Parathyroid adenoma (tissue), 2 donors: ENCODE data around the gene ADM.

ENCODE experiments used
- H2AFZ ChIP-seq: fragments of 300-600 bp; sonication (generic); one replicate; pipeline ENCODE4 v1.7.0; 2017; ENCODE audit warnings: antibody characterized with exemption, mild to moderate bottlenecking
- H3K27ac ChIP-seq: fragments of 300-600 bp; sonication (generic); one replicate; pipeline ENCODE4 v1.7.0; 2017
- H3K27me3 ChIP-seq: fragments of 300-600 bp; sonication (generic); one replicate; pipeline ENCODE4 v1.7.0; 2017; ENCODE audit warnings: low read length; ENCODE audit not compliant: control insufficient read depth, insufficient read depth
- H3K36me3 ChIP-seq: fragments of 300-600 bp; sonication (generic); one replicate; pipeline ENCODE4 v1.7.0; 2017; ENCODE audit warnings: low read length; ENCODE audit not compliant: control insufficient read depth, insufficient read depth
- H3K4me1 ChIP-seq: fragments of 300-600 bp; sonication (generic); one replicate; pipeline ENCODE4 v1.7.0; 2017; ENCODE audit warnings: control low read depth
- H3K4me2 ChIP-seq: fragments of 300-600 bp; sonication (generic); one replicate; pipeline ENCODE4 v1.7.0; 2017; ENCODE audit warnings: low read length
- H3K4me3 ChIP-seq: fragments of 300-600 bp; sonication (generic); one replicate; pipeline ENCODE4 v1.7.0; 2017; ENCODE audit warnings: low read depth, low read length
- H3K79me2 ChIP-seq: fragments of 300-600 bp; sonication (generic); one replicate; pipeline ENCODE4 v1.7.0; 2017; ENCODE audit warnings: control low read depth
- H3K9ac ChIP-seq: fragments of 300-600 bp; sonication (generic); one replicate; pipeline ENCODE4 v1.7.0; 2017; ENCODE audit warnings: mild to moderate bottlenecking
- H3K9me3 ChIP-seq: fragments of 300-600 bp; sonication (generic); one replicate; pipeline ENCODE4 v1.7.0; 2017; ENCODE audit warnings: low read length; ENCODE audit not compliant: control insufficient read depth
- TF ChIP-seq, protein P1 (sequence below): fragments of 300-600 bp; sonication (generic); IDR thresholded peaks from one replicate; pipeline ENCODE4 v1.7.0; 2017; ENCODE audit warnings: antibody characterized with exemption, mild to moderate bottlenecking
- donor health status: primary hyperparathyroidism.

The ADM gene

GRCh38 chr11:10294290-10294953 lies 10.5 kb upstream of the ADM start:
- Histone ChIP-seq H3K4me2 (peak overlapping the region; percentile 72), H3K36me3 (no peaks in the 10 kb centered on the region), H3K9me3 (no peaks in the 10 kb centered on the region), H2AFZ (peak overlapping the region; percentile 86), H3K9ac (peak overlapping the region; percentile 84), H3K4me3 (peak overlapping the region; percentile 70), H3K4me1 (peaks cover 2% of the 10 kb centered on the region), H3K79me2 (peaks cover 13% of the 10 kb centered on the region), H3K27me3 (no peaks in the 10 kb centered on the region), H3K27ac (peak overlapping the region; percentile 96)
- TF ChIP-seq, protein P1, sequence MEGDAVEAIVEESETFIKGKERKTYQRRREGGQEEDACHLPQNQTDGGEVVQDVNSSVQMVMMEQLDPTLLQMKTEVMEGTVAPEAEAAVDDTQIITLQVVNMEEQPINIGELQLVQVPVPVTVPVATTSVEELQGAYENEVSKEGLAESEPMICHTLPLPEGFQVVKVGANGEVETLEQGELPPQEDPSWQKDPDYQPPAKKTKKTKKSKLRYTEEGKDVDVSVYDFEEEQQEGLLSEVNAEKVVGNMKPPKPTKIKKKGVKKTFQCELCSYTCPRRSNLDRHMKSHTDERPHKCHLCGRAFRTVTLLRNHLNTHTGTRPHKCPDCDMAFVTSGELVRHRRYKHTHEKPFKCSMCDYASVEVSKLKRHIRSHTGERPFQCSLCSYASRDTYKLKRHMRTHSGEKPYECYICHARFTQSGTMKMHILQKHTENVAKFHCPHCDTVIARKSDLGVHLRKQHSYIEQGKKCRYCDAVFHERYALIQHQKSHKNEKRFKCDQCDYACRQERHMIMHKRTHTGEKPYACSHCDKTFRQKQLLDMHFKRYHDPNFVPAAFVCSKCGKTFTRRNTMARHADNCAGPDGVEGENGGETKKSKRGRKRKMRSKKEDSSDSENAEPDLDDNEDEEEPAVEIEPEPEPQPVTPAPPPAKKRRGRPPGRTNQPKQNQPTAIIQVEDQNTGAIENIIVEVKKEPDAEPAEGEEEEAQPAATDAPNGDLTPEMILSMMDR, result no peak

- Histone ChIP-seq H3K9me3 (no peaks in the 10 kb centered on the region), H3K9ac (no peak overlapping the region), H3K4me3 (peak overlapping the region; percentile 70), H2AFZ (peak overlapping the region; percentile 86), H3K27me3 (no peaks in the 10 kb centered on the region), H3K4me1 (peaks cover 2% of the 10 kb centered on the region), H3K27ac (peak overlapping the region; percentile 96), H3K4me2 (peak overlapping the region; percentile 72), H3K79me2 (peaks cover 9% of the 10 kb centered on the region), H3K36me3 (no peaks in the 10 kb centered on the region)
- TF ChIP-seq, protein P1, result no peak
These were observed 9.6 kb upstream of the ADM start for GRCh38 chr11:10295064-10295901.

DNA sequence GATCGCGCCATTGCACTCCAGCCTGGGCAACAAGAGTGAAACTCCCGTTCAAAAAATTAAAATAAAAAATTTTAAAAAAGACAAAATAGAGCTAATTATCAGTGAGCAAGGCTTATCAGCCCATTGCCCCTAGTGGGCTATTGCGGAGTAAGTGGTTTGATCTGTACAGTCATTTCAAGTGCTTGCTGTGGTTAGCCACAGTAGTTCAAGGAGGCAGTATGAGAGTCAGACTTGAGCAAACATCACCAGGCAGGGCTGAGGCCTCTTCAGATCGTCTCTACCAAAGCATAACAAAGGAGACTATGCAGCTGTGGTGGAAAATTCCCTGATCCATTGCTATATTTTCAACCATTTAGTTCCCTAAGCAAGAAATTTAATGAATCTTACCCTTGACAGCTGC lies 6.5 kb upstream of the ADM start:
- Histone ChIP-seq H3K9ac (no peak overlapping the region), H3K27me3 (no peaks in the 10 kb centered on the region), H3K79me2 (no peaks in the 10 kb centered on the region), H3K4me3 (no peak overlapping the region), H3K9me3 (no peaks in the 10 kb centered on the region), H3K36me3 (no peaks in the 10 kb centered on the region), H3K4me2 (no peak overlapping the region), H2AFZ (no peak overlapping the region), H3K4me1 (peaks cover 2% of the 10 kb centered on the region), H3K27ac (no peak overlapping the region)
- TF ChIP-seq, protein P1, result no peak

DNA sequence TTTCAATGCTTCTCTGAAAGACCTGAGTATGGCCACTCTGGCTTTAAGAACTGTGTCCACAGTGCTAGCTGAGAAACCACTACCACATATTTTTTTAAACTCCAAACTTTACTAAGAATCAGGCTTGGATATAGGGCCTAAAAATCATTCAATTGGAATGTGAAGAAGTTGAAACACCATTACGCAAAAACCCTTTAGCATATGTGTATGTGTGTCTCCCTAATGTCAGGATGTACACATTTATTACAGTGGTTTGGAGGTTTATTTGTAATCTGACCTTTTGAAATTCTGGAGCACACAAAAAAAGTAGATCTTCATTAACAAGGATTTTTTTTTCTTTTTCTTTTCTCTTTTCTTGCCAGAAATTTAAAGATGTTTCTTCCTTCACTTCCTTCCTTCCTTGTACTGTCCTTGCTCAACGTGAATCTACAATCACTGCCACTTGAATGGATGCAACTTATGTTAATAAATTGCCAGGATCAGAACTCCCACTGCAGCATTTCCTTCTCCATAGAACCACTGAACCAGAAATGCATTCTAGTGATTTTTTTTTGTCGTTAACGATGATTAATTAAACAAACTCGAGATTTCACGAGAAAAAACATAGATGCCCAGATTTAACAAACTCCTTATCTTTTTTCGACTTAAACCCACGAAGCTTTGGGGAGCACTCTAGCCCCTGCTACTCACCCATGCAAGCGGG lies 3.1 kb upstream of the ADM start:
- Histone ChIP-seq H3K27ac (peak overlapping the region; percentile 99), H3K79me2 (no peaks in the 10 kb centered on the region), H3K4me2 (peak overlapping the region; percentile 94), H2AFZ (peak overlapping the region; percentile 76), H3K27me3 (no peaks in the 10 kb centered on the region), H3K9me3 (no peaks in the 10 kb centered on the region), H3K4me1 (peaks cover 2% of the 10 kb centered on the region), H3K36me3 (no peaks in the 10 kb centered on the region), H3K9ac (no peak overlapping the region), H3K4me3 (peak overlapping the region; percentile 79)
- TF ChIP-seq, protein P1, result no peak
